Adipocyte (in vitro differentiated cells): ENCODE results near the gene IL25.
"Not testable (repeated sequence)": the region's sequence is repeated elsewhere in the genome, so short reads cannot be mapped to it uniquely, and the experiment has no call there.

Source experiments
- DNase-seq: peaks from one replicate; pipeline ENCODE4 v3.0.0-alpha.2; 2015; ENCODE audit warnings: low read depth
- H3K27me3 ChIP-seq: replicated peaks from 2 replicates; pipeline ENCODE4 v1.7.0; 2013; ENCODE audit warnings: mild to moderate bottlenecking, low read length, moderate library complexity; ENCODE audit not compliant: control insufficient read depth, insufficient read depth
- H3K36me3 ChIP-seq: 2 replicates; pipeline ENCODE4 v1.7.0; 2013; ENCODE audit warnings: low read length, mild to moderate bottlenecking, moderate library complexity; ENCODE audit not compliant: control insufficient read depth, insufficient read depth, severe bottlenecking
- H3K4me1 ChIP-seq: 2 replicates; pipeline ENCODE4 v1.7.0; 2013; ENCODE audit warnings: mild to moderate bottlenecking, low read length, moderate library complexity; ENCODE audit not compliant: control insufficient read depth, insufficient read depth
- H3K4me3 ChIP-seq: 2 replicates; pipeline ENCODE4 v1.7.0; 2013; ENCODE audit warnings: mild to moderate bottlenecking, low read length, moderate library complexity
- H3K9ac ChIP-seq: 2 replicates; pipeline ENCODE4 v1.7.0; 2013; ENCODE audit warnings: mild to moderate bottlenecking, low read length, moderate library complexity
- H3K9me3 ChIP-seq: 2 replicates; pipeline ENCODE4 v1.7.0; 2013; ENCODE audit warnings: mild to moderate bottlenecking, low read length, moderate library complexity; ENCODE audit not compliant: control insufficient read depth

The IL25 gene

DNA sequence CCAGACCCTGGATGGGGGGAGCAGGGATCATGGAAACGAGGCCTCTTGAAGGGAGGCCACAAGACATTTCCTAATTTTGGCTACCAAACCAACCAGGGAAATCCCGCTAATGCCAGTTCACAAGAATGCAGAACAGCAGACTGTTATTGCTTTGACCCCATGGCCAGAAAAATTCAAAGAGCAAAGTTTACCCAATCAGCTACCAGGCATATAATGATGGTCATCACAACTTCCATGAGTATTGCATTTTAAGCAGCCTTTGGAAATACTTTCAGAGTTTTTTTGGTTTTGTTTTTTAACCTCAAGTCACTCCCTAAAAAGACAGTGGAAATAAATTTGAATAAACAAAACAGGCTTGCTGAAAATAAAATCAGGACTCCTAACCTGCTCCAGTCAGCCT is at the start of gene IL25:
Gene IL25, plus strand, starts transcription at position 301 of the 400 bp plus-strand sequence.
- DNase-seq, result no peak
- H3K36me3 ChIP-seq, result no peaks in the 10 kb centered on the region
- H3K4me1 ChIP-seq, result no peaks in the 10 kb centered on the region
- H3K27me3 ChIP-seq, result peaks cover 51% of the 10 kb centered on the region
- no peak within 1 kb of the TSS for H3K9ac ChIP-seq
- no peak within 1 kb of the TSS for H3K4me3 ChIP-seq
- no peaks in the 10 kb centered on the region for H3K9me3 ChIP-seq

DNA sequence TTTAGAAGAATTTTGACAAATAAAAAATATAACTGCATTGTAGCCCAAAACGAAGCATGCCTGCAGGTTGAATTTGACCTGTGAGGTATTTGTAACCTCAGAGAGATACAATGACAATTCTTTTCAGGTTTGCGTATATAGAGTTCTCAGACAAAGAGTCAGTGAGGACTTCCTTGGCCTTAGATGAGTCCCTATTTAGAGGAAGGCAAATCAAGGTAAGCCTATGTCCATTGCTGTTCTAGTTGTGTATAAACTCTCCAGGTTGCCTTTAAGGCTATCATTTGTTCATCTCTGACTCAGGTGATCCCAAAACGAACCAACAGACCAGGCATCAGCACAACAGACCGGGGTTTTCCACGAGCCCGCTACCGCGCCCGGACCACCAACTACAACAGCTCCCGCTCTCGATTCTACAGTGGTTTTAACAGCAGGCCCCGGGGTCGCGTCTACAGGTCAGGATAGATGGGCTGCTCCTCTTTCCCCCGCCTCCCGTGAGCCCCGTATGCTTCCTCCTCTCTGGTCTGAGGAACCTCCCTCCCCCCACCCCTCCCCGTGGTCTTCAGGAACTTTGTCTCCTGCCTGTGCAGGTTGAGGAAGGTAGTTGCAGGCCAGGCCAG is 48.7 kb upstream of the IL25 start:
- peak overlapping the region; percentile 99 for H3K4me3 ChIP-seq
- H3K9ac ChIP-seq, result peak overlapping the region; percentile 98
- peaks cover 44% of the 10 kb centered on the region for H3K36me3 ChIP-seq
- peaks cover 26% of the 10 kb centered on the region for H3K4me1 ChIP-seq
- no peaks in the 10 kb centered on the region for H3K9me3 ChIP-seq
- no peaks in the 10 kb centered on the region for H3K27me3 ChIP-seq
- DNase-seq, result no peak

GRCh38 chr14:23324455-23324846 is 48.2 kb upstream of the IL25 start:
- Histone ChIP-seq H3K27me3 (no peaks in the 10 kb centered on the region), H3K36me3 (peaks cover 40% of the 10 kb centered on the region), H3K9ac (peak overlapping the region; percentile 11), H3K4me3 (no peak overlapping the region), H3K9me3 (no peaks in the 10 kb centered on the region), H3K4me1 (peaks cover 26% of the 10 kb centered on the region)
- DNase-seq, result no peak

DNA sequence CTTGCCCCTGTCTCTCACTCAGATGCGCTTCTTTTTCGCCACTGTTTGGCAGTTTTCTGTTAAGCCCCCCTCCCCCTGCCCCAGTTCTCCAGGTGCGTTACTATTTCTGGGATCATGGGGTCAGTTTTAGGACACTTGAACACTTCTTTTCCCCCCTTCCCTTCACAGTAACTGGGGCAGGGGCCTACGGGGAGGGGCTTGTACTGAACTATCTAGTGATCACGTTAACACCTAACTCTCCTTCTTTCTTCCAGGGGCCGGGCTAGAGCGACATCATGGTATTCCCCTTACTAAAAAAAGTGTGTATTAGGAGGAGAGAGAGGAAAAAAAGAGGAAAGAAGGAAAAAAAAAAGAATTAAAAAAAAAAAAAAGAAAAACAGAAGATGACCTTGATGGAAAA is 47.6 kb upstream of the IL25 start:
- Histone ChIP-seq H3K36me3 (peaks cover 35% of the 10 kb centered on the region), H3K4me3 (no peak overlapping the region), H3K9me3 (no peaks in the 10 kb centered on the region), H3K4me1 (peaks cover 25% of the 10 kb centered on the region), H3K9ac (peak overlapping the region; percentile 11), H3K27me3 (no peaks in the 10 kb centered on the region)
- no peak for DNase-seq

DNA sequence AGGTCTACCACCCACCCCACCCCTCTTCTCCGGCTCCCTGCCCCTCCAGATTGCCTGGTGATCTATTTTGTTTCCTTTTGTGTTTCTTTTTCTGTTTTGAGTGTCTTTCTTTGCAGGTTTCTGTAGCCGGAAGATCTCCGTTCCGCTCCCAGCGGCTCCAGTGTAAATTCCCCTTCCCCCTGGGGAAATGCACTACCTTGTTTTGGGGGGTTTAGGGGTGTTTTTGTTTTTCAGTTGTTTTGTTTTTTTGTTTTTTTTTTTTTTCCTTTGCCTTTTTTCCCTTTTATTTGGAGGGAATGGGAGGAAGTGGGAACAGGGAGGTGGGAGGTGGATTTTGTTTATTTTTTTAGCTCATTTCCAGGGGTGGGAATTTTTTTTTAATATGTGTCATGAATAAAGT is 46.9 kb upstream of the IL25 start:
- not testable (repeated sequence) for H3K4me3 ChIP-seq

DNA sequence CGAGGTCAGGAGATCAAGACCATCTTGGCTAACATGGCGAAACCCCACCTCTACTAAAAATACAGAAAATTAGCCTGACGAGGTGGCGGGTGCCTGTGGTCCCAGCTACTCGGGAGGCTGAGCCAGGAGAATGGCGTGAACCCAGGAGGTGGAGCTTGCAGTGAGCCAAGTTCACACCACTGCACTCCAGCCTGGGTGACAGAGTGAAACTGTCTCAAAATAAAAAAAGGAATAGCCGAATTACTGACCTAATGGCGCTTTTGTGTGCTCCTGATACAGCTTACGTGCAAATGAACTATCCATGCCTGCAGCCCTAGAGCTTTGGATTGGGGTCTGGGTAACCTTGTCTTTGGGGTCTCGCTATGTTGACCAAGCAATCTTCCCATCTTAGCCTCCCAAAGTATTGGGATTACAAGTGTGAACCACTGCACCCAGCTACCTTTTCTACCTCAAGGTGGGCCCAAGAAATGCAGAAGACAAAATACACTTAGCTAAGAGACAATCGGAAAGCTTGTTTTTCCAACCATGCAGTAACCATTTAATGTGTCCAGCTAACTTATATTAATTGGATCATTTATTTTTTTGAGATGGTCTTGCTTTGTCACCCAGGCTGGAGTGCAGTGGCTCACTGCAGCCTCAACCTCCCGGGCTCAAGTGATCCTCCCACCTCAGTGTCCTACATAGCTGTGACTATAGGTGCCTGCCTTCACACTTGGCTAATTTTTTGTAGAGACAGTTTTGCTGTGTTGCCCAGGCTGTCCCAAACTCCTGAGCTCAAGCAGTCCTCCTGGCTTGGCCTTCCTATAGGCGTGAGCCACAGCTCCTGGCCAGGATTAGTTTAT is 45.9 kb upstream of the IL25 start:
- no peak overlapping the region for H3K4me3 ChIP-seq
- H3K9ac ChIP-seq, result no peak overlapping the region
- peaks cover 34% of the 10 kb centered on the region for H3K36me3 ChIP-seq
- peaks cover 4% of the 10 kb centered on the region for H3K27me3 ChIP-seq
- no peaks in the 10 kb centered on the region for H3K9me3 ChIP-seq
- no peak for DNase-seq
- peaks cover 17% of the 10 kb centered on the region for H3K4me1 ChIP-seq

More for the DNA sequence above, 46.9 kb upstream of the IL25 start:
- H3K27me3 ChIP-seq, DNase-seq, H3K9ac ChIP-seq, H3K9me3 ChIP-seq: not testable (repeated sequence)
- peaks cover 34% of the 10 kb centered on the region for H3K36me3 ChIP-seq
- peaks cover 17% of the 10 kb centered on the region for H3K4me1 ChIP-seq

DNA sequence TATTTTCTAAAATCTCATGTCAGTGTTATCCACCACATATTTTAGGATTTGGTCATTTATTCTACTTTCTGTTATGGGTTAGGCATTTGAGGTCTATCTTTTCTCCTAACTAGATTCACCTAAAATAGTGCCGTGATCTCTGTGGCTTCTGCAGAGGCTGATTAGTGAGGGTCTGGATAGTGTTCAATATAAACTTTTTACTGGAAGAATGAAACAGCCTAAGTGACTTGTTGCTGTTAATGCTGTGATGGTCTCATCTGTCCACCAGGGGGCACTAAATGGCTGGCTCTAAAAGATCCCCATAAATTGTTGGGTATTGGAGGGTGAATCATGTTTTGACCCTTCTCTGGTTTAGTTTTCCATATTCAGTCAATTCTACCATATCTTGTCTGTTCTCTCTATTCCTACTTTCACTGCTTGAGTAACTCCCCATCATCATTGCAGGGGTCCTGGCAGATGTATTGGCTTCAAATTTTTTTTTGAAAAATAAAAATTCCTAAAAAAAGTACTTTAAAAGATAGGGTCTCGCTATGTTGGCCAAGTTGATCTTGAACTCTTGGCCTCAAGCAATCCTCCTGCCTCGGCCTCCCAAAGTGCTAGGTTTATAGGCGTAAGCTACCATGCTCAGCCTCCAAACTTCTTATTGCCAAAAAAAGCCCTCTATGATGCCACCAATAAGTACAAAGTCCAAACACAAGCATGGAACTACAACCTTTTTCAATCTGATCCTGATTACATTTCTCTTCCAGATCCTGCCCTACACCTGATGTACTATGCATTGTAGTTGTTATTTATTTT is 44.5 kb upstream of the IL25 start:
- Histone ChIP-seq H3K9ac (no peak overlapping the region), H3K27me3 (peaks cover 6% of the 10 kb centered on the region), H3K9me3 (no peaks in the 10 kb centered on the region), H3K4me1 (peaks cover 12% of the 10 kb centered on the region), H3K4me3 (no peak overlapping the region), H3K36me3 (peaks cover 32% of the 10 kb centered on the region)
- peak; percentile 92 for DNase-seq

GRCh38 chr14:23335623-23336022 is 37.0 kb upstream of the IL25 start:
- no peak overlapping the region for H3K4me3 ChIP-seq
- DNase-seq, result no peak
- H3K9me3 ChIP-seq, result peaks cover 17% of the 10 kb centered on the region

DNA sequence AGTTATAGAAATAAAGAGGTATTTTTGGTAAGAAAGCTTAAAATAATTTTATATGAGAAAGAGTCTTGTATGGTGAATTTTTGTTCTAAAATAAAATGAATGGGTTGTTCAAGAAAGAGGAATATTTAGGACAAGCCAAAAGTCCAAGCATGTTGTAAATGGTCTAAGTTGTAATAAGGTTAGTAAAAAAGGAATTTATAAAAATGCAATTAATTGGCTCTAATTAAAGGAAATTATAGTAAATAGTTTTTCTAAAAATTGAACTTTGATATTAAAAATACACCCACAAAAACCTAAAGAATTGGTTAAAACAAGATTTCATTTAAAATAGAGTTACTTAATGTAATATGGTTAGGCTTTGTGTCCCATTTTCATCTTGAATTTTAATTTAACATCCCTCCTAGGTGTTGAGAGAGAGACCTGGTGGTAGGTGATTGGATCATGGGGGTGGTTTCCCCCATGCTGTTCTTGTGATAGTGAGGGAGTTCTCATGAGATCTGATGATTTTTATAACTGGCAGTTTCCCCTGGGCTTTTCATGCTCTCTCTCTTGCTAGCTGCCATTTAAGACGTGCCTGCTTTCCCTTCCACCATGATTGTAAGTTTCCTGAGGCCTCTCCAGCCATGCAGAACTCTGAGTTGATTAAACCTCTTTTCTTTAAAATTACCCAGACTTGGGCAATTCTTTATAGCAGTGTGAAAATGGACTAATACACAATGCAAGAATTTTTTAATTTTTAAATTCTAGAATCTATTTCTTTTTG is 32.9 kb upstream of the IL25 start:
- no peak for DNase-seq
- no peaks in the 10 kb centered on the region for H3K4me1 ChIP-seq
- H3K4me3 ChIP-seq, result no peak overlapping the region
- H3K9me3 ChIP-seq, result peaks cover 17% of the 10 kb centered on the region
- H3K27me3 ChIP-seq, result peaks cover 4% of the 10 kb centered on the region
- H3K36me3 ChIP-seq, result no peaks in the 10 kb centered on the region
- H3K9ac ChIP-seq, result no peak overlapping the region

More at GRCh38 chr14:23335623-23336022, 37.0 kb upstream of the IL25 start:
- no peaks in the 10 kb centered on the region for H3K4me1 ChIP-seq
- H3K9ac ChIP-seq, result no peak overlapping the region
- no peaks in the 10 kb centered on the region for H3K36me3 ChIP-seq
- H3K27me3 ChIP-seq, result peaks cover 6% of the 10 kb centered on the region

- Histone ChIP-seq H3K9me3 (peaks cover 8% of the 10 kb centered on the region), H3K9ac (no peak overlapping the region), H3K36me3 (no peaks in the 10 kb centered on the region), H3K4me3 (no peak overlapping the region), H3K4me1 (no peaks in the 10 kb centered on the region), H3K27me3 (peaks cover 9% of the 10 kb centered on the region)
- DNase-seq, result no peak
These were observed 28.1 kb upstream of the IL25 start for GRCh38 chr14:23344481-23344880.
